ENCODE results near the gene NEUROD2.

Gene NEUROD2

DNA sequence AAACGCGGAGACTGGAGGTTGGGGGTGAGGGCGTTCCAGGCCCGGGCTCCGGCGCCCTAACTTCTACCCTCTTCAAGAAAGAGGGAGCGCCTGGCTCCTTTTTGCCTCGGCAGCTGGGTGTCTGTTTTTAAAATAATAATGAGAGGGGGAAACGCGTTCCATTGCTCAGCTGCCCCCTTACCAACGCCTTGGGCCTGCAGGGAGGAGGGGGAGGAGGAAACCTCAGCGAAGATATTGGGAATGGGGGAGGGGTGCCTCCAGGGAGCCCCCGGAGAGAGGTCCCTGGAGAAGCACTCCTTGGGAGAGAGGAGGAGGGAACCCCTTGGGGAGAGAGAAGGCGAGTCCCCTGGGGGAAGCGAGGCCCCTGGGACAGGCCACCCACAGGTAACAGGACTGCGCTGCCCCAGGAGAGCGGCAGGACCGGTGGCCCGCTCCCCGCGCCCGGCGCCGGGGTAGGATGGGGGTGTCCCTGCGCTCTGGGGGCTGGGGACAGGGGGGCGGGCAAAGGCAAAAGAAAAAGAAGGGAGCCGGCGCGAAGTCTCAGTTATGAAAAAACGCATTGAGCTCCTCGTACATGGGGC is 2.7 kb downstream of the NEUROD2 start:
- Histone ChIP-seq H3K4me1 (no peaks in the 10 kb centered on the region), H3K9ac (no peak overlapping the region), H3K27ac (no peak overlapping the region), H2AFZ (no peak overlapping the region), H3K36me3 (ENCODE audit: control insufficient read depth, insufficient read depth, low read length) (no peaks in the 10 kb centered on the region), H3K79me2 (no peaks in the 10 kb centered on the region), H3K4me3 (ENCODE audit: low read depth, low read length) (no peak overlapping the region), H3K9me3 (ENCODE audit: control insufficient read depth, low read length) (no peaks in the 10 kb centered on the region), H3K27me3 (ENCODE audit: control insufficient read depth, insufficient read depth, low read length) (peaks cover 30% of the 10 kb centered on the region), H3K4me2 (ENCODE audit: low read length) (no peak overlapping the region)
- no peak for TF ChIP-seq CTCF (IDR thresholded peaks at IDR 0.05)

DNA sequence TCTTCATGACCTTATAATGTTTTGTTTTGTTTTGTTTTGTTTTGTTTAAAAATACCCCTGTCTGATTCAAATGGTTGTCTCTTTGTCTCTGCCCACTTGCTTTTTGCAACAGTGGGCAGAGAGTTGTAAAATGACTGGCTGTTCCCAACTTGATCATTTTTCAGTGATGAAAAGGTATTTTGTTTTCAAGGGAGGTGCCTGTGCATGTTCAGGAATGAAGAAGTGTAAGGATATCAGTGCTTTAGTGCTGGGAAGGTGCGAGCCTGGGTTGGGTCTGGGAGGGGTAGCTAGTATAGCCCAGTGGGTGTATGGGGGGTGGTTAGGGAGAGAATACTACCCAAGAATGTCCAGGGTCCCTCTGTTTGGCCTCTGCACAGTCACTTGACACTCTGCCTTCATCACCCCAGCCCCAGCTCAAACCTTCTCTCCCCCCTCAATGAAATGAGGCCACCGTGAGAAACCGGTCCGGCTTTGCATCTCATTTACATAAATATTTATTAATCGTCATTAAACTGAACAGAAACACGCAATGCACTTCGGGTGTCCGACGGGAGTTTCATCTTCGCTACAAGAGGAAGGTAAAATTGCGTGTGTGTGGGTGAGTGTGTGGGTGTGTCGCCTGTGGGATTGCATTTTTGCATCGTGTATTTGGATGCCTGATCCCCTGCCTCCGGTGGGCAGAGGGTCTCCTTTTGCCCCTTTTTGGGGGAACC is 4.3 kb downstream of the NEUROD2 start:
- Histone ChIP-seq H3K4me2 (ENCODE audit: low read length) (no peak overlapping the region), H3K27me3 (ENCODE audit: control insufficient read depth, insufficient read depth, low read length) (peaks cover 44% of the 10 kb centered on the region), H3K4me1 (no peaks in the 10 kb centered on the region), H2AFZ (no peak overlapping the region), H3K9ac (no peak overlapping the region), H3K4me3 (ENCODE audit: low read depth, low read length) (no peak overlapping the region), H3K27ac (no peak overlapping the region), H3K9me3 (ENCODE audit: control insufficient read depth, low read length) (no peaks in the 10 kb centered on the region), H3K36me3 (ENCODE audit: control insufficient read depth, insufficient read depth, low read length) (no peaks in the 10 kb centered on the region), H3K79me2 (no peaks in the 10 kb centered on the region)
- no peak for TF ChIP-seq CTCF (IDR thresholded peaks at IDR 0.05)

DNA sequence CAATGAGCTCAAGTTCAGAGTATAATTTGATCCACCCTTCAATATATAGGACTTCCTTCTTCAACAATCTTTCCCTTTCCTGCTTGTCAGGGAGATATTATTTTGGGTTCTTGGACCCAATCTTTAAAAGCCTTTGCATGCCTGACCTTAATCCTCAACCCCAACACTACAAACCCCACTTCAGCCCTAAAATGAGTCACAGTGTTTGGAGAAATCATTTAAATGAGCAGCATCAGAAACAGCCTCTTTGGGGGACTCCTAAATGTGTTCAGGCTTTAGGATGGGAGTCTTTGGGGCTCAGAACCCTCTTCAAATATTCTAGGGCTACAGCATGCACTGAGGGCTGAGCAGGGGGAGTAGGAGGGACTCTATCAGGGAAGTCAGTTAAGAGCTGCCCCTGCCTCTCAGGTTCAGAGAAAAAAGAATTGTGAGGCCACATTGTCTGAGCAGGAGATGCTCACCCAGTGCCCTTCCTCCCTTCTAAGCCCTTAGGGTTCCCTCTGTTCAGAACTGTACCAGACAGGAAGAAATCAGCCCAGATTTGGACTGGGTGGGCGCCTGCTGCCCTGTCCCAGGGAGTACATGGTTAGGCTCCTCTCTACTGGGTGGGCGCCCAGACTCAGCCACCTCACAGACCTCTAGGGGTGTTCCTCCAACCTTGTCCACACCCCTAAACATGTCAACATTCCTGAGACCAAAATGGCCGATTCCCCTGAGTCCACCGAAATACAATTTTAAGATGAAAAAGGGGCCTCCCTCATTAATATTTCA is 5.0 kb downstream of the NEUROD2 start:
- Histone ChIP-seq H3K4me2 (ENCODE audit: low read length) (no peak overlapping the region), H3K27me3 (ENCODE audit: control insufficient read depth, insufficient read depth, low read length) (peaks cover 47% of the 10 kb centered on the region), H3K27ac (no peak overlapping the region), H3K9ac (no peak overlapping the region), H3K79me2 (no peaks in the 10 kb centered on the region), H3K4me1 (peaks cover 4% of the 10 kb centered on the region), H2AFZ (no peak overlapping the region), H3K36me3 (ENCODE audit: control insufficient read depth, insufficient read depth, low read length) (no peaks in the 10 kb centered on the region), H3K4me3 (ENCODE audit: low read depth, low read length) (no peak overlapping the region), H3K9me3 (ENCODE audit: control insufficient read depth, low read length) (no peaks in the 10 kb centered on the region)
- no peak for TF ChIP-seq CTCF (IDR thresholded peaks at IDR 0.05)

DNA sequence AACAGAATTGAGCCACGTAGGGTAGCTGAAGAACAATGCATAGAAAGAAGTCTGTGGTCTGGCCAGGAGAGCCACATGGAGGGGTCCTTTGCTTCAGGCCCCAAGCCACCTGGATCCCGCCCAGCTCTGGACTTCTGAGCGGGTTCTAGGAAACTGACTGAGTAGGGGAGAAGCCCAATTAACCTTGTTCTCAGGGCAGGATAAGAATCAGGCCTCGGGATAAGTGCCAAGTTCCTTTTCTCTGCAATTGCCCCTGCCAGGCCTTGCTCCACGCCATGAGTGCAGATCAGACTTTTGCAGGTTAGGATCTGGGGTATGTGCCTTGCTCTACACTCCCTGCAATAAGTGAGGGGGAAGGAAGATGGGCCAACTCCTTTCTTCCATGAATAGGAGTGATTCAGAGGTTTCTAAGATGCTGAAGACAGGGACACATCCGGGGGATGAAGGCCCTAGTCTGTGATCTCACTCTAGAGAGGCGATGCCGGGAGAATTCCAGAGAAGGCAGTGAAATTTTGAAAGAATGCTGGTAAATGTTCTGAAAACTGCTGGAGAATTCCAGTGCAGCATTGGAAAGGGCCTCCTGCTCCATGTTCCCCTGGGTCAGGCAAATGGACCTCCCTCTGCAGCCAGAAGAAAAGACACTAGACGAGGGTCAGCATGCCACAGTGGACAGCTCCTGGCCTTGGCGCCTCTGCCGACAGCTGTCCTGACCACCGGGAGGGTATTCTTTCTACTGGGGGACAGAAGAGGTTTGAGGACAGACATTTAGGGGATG is 5.8 kb downstream of the NEUROD2 start:
- H3K36me3 ChIP-seq (ENCODE audit: control insufficient read depth, insufficient read depth, low read length), result no peaks in the 10 kb centered on the region
- peaks cover 41% of the 10 kb centered on the region for H3K27me3 ChIP-seq (ENCODE audit: control insufficient read depth, insufficient read depth, low read length)
- TF ChIP-seq CTCF (IDR thresholded peaks at IDR 0.05), result no peak
- no peak overlapping the region for H3K4me2 ChIP-seq (ENCODE audit: low read length)
- H3K9ac ChIP-seq, result no peak overlapping the region
- H3K27ac ChIP-seq, result no peak overlapping the region
- H3K4me3 ChIP-seq (ENCODE audit: low read depth, low read length), result no peak overlapping the region
- no peaks in the 10 kb centered on the region for H3K9me3 ChIP-seq (ENCODE audit: control insufficient read depth, low read length)
- no peaks in the 10 kb centered on the region for H3K79me2 ChIP-seq
- no peak overlapping the region for H2AFZ ChIP-seq
- peaks cover 4% of the 10 kb centered on the region for H3K4me1 ChIP-seq

All from parathyroid adenoma (tissue), 2 donors.